Suprapubic skin (tissue), 3 donors: ENCODE results near the gene SEMA6C.

Experiments used
- CTCF ChIP-seq, 2 donors: fragments of 200-600 bp in 1 of 2; fragments of 450-650 bp in 1 of 2; sonication (generic) in 1 of 2; IDR thresholded peaks; one replicate each; pipeline ENCODE4 v1.5.1; 2016 to 2019; ENCODE audit warnings: antibody characterized with exemption in 2 of 2, mild to moderate bottlenecking in 1 of 2, moderate library complexity in 1 of 2
- POLR2A ChIP-seq, 2 donors: fragments of 450-650 bp; IDR thresholded peaks; one replicate each; pipeline ENCODE4 v1.6.1; 2017; ENCODE audit warnings: antibody characterized with exemption in 2 of 2, mild to moderate bottlenecking in 2 of 2, moderate library complexity in 2 of 2

GRCh38 chr1:151187205-151187604, 40.8 kb upstream of the SEMA6C start:
- TF ChIP-seq CTCF (IDR thresholded peaks at IDR 0.05), result no peak
- TF ChIP-seq POLR2A (IDR thresholded peaks at IDR 0.05), result no peak
